ENCODE results near the gene COL5A1.
"Not testable (repeated sequence)": the region's sequence is repeated elsewhere in the genome, so short reads cannot be mapped to it uniquely, and the experiment has no call there.

The COL5A1 gene

GRCh38 chr9:134694714-134695113 is 53.1 kb downstream of the COL5A1 start:
- DNase-seq = no peak

GRCh38 chr9:134695144-134695543 is 53.5 kb downstream of the COL5A1 start:
- DNase-seq = no peak

DNA sequence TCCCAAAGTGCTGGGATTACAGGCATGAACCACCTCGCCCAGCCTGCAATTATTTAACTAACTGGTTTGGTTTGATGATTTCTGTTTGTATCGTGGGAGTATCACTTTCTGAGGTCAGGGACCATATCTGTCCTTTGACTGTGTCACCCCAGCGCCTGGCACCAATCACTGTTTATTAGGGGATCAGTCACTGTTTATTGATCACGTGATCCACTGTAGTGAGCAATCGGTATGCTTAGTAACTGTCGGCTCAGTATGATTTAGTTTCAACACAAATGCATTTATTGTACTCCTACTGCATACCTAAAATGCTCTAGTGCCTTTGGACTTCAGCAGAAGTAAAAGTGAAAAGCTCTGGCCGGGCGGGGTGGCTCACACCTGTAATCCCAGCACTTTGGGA is 54.8 kb downstream of the COL5A1 start:
- no peak for DNase-seq

- DNase-seq = no peak
Observed at GRCh38 chr9:134698111-134698510, 56.5 kb downstream of the COL5A1 start.

- DNase-seq = peak; percentile 34
Observed at GRCh38 chr9:134698587-134699342, 57.2 kb downstream of the COL5A1 start.

- no peak for DNase-seq
Observed at GRCh38 chr9:134699343-134699740, 57.7 kb downstream of the COL5A1 start.

GRCh38 chr9:134700636-134701350 is 59.2 kb downstream of the COL5A1 start:
- DNase-seq = no peak

GRCh38 chr9:134701581-134702259 is 60.1 kb downstream of the COL5A1 start:
- no peak for DNase-seq

DNA sequence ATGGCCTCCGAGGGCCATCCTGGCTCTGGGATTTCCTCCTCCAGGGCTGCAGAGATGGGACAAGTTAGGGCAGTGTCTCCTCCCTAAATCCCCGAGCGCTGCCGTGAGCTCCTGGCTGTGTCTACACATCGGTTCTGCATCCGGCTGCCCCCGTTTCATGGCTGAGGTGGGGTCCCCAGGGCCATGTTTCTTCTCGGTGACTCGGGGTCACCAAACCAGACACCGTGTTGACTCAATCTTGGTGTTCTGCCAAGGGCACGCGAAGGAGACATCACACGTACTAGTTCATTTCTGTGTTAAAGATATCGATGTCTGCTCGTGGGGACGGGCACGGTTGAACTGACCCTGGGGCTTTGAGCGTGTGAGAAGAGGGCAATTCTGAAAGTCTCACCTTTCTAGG is 60.7 kb downstream of the COL5A1 start:
- no peak for DNase-seq

GRCh38 chr9:134703730-134704114 is 62.1 kb downstream of the COL5A1 start:
- not testable (repeated sequence) for DNase-seq

DNA sequence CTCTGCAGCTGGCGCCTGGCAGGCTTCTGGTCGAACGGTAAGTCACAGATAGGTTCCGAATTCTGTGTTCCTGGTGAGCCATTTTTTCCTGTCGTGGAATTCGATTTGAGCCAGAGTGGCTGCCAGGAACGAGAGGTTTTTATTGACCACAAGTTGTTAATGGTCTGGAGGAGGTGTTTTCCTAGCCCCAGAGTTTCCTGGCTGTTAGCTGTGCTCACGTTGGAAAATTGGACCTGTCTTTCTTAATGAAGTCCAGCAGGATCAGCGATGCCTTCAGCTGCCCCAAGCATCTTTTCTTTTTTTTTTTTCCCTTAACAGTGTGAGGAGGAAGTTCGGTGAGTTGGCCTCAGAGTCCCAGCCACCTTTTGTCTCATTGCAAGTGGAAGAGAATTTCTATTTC is 62.9 kb downstream of the COL5A1 start:
- no peak for DNase-seq

- DNase-seq = no peak
Observed at GRCh38 chr9:134705786-134706185, 64.2 kb downstream of the COL5A1 start.

DNA sequence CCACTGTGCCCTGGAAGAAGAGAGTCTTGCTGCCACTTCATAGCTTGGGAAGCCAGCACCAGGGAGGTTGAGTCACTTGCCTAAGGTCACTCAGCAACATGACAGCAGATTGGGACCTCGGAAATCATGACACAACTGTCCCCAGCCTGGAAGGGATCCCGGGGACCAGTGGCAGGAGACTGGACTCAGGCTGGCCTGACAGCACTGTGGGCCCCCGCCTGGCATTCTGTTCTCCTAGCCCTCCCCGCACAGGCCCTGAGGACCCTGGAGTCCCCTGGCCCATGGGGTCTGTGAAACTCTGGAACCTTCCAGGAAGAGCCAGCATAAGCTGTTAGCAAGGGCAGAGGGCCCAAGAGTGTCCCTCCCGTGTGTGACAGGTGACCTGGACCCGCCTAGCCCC is 64.9 kb downstream of the COL5A1 start:
- no peak for DNase-seq

DNA sequence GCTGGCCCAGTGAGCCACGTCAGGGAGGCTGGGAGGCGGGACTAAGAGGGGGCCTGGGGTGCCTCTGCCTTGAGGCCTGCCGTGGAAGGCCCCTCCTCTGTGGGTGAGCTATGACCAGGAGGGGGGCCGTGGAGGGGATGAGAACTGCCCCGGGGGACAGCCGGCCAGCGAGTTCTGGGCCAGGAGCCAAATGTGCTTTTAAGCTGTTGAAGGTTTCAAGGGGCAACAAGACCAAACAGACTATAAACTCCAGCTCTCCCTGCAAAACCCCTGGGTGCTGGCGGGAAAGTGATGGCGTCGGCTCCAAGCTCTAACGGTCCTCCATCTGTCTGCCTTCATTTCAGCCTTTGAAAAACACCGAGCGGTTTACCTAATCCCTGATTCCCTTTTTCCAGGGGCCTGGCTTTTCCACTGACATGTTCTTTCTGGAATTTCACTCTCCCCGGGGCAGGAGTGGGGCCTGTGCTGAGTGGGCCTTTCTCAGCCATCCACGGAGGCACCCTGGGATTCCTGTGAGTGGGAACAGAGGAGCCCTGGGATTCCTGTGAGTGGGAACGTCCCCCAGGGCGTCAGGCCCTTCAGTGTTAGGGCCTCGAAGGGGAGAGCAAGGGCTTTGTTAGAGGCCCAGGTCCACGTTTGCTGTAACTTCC is 65.6 kb downstream of the COL5A1 start:
- no peak for DNase-seq

DNA sequence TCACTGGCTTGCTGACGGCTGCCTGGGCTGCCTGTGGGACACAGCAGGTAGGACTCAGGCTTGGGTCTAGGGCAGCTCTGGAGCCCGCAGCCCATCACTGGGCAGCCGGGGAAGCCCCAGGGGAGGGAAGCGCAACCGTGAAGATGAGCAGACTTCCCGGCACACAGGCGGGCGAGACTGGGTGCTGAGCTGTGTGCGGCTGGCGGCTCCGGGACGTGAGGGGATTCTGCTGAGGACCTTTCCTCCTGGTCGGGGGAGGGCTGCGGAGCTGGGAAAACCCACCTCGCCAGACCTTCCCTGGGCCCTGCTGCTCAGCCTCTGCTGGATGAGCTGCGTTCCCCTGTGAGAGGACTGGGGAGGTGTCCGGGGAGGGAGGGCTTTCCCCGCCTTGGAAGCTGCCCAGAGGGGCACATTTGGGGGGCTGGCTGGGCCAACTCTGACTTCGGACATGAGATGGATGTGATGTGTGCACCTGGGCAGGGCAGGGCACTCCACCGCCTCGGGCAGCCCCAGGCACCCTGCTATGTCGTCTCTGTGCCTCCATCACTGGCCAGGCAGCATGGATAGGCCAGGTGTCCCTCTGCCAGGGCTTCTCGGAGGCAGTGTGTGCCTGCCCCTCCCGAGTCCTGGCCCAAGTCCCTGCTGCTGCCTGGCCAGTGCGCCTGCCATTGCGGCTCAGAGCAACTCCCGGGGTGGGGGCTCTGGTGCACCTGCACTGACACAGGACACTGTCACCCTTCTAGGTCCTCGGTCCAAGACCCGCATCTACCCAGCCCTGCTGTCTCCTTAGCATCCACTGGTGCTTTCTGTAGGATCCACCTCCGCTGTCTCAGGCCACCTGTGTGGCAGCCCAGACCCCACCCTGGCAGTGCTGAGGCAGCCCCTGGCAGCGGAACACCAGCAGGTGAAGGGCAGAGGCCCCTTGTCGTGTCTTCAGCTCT is 66.4 kb downstream of the COL5A1 start:
- no peak for DNase-seq

- DNase-seq = no peak
Observed at GRCh38 chr9:134708672-134709038, 67.1 kb downstream of the COL5A1 start.

DNA sequence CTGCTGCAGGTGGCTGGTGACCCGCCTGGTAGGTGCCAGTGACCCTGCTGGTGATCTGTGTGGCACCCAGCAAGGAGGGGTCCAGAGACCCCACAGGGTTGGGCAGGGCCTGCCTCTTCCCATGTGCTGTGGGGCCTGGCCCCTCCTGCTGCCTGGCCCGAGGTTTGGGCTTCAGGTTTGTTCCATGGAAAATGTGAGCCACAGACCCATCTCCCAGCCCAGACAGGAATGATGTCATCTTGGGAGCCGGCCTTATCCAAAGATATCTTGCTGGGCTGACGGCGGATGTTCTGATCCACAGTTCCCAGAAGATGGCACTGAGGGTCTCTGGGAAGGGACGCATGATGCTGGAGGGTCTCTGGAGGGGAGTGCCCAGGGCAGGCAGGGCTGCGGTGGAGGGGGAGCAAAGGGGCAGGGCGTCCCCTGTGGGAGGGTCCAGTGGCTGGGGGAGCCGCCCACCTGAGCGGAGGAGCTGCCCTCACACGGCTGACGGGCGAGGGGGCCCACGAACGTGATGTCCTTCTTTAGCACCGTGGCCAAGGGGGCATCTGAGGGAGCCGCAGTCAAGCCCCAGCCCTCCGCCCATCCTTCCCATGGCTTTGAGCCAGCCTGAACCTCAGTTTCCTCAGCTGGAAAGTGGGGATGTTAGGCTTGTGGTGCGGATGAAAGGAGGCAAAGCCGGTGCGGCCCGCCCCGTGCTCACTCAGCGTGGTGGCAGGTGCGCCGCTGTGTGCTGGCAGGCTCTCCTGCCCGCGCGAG is 68.1 kb downstream of the COL5A1 start:
- DNase-seq = no peak

- DNase-seq = no peak
Observed at GRCh38 chr9:134710271-134710540, 68.6 kb downstream of the COL5A1 start.

- DNase-seq = no peak
Observed at GRCh38 chr9:134710901-134711300, 69.3 kb downstream of the COL5A1 start.

DNA sequence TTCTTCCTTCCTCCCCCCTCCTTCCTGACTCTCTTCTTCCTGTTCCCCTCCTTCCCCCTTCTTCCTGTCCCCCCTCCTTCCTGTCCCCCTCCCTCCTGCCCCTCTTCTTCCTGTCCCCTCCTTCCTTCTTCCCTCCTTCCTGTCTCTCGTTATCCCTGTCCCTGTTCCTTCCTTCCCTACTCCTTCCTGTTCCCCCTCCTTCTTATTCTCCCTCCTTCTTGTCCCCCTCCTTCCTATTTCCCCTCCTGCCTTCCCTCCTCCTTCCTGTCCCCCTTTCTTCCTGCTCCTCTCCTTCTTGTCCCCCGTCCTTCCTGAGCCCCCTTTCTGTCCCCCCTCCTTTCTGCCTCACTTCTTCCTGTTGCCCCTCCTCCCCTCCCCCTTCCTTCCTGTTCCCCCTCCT is 70.6 kb downstream of the COL5A1 start:
- no peak for DNase-seq

GRCh38 chr9:134712926-134713325 is 71.3 kb downstream of the COL5A1 start:
- no peak for DNase-seq

- DNase-seq = not testable (repeated sequence)
Observed at GRCh38 chr9:134715536-134715935, 73.9 kb downstream of the COL5A1 start.

Measured in CD4-positive, alpha-beta T cell treated with Interleukin-12 subunit alpha and Interleukin-12 subunit beta, for 1 hour (primary cell).